Uterus (tissue), 4 donors: ENCODE data around the gene C2orf92. TPM values are rescaled to one million over a fixed set of nuclear protein-coding genes. Genes with fewer than 3 reads are reported as not detected.

ENCODE experiments used
- DNase-seq, 2 donors: peaks; one replicate each; pipeline ENCODE4 v3.0.0-alpha.2; 2019 to 2020
- H3K27ac ChIP-seq, 2 donors: fragments of 200-600 bp; sonication (generic); 1 replicate in 1 of 2; 2 replicates in 1 of 2; pipeline ENCODE4 v1.5.1; 2016 to 2018
- H3K27me3 ChIP-seq, 2 donors: fragments of 200-600 bp; sonication (generic); one replicate each; pipeline ENCODE4 v1.5.1; 2018 to 2019; ENCODE audit warnings: control low read depth in 1 of 2
- H3K36me3 ChIP-seq, 2 donors: fragments of 200-600 bp; sonication (generic); one replicate each; pipeline ENCODE4 v1.5.1; 2019; ENCODE audit warnings: control low read depth in 1 of 2
- H3K4me1 ChIP-seq, 2 donors: fragments of 200-600 bp; sonication (generic); one replicate each; pipeline ENCODE4 v1.5.1; 2018 to 2019; ENCODE audit warnings: control low read depth in 1 of 2
- H3K4me3 ChIP-seq, 2 donors: fragments of 200-600 bp; sonication (generic); 1 replicate in 1 of 2; 2 replicates in 1 of 2; pipeline ENCODE4 v1.5.1; 2018 to 2019; ENCODE audit warnings: mild to moderate bottlenecking in 1 of 2
- H3K9me3 ChIP-seq, 2 donors: fragments of 200-600 bp; sonication (generic); one replicate each; pipeline ENCODE4 v1.5.1; 2019; ENCODE audit warnings: control low read depth in 1 of 2
- CTCF ChIP-seq, 4 experiments: fragments of 200-600 bp in 2 of 4; fragments of 450-650 bp in 2 of 4; sonication (generic) in 2 of 4; IDR thresholded peaks; one replicate each; pipeline ENCODE4 v1.5.1; 2016 to 2019; ENCODE audit warnings: antibody characterized with exemption in 4 of 4, mild to moderate bottlenecking in 2 of 4, moderate library complexity in 1 of 4
- POLR2A ChIP-seq, 2 donors: fragments of 450-650 bp; IDR thresholded peaks; one replicate each; pipeline ENCODE4 v1.6.1; 2016; ENCODE audit warnings: antibody characterized with exemption in 2 of 2, mild to moderate bottlenecking in 1 of 2, moderate library complexity in 1 of 2
- intact Hi-C: fragments of 100-400 bp; cut with DNase I; formaldehyde crosslinking; loops from one replicate; pipeline ENCODE4 v1.15.1; 2023; ENCODE audit warnings: low total_unique reads
- total RNA-seq, 4 donors: library from RNA; depleted of rRNA in 3 of 4; stranded (reverse); fragments of >200 nt in 3 of 4; gene quantifications; one replicate each; pipeline versions ENCODE4 v1.1.0 to v1.2.4, GENCODE V29; 2014 to 2023
- donor health status: DM: yes; HTN: yes; CAD: no.

C2orf92 gene
- total RNA-seq, 4 donors from 2014 or later: 5.4 to 17.9 (median 14.0) TPM

GRCh38 chr2:97724073-97724410 is 54.5 kb downstream of the C2orf92 start:
- DNase-seq: no peak

GRCh38 chr2:97724501-97724900 is 55.0 kb downstream of the C2orf92 start:
- Histone ChIP-seq H3K27me3 (no peaks in the 10 kb centered on the region), H3K27ac (no peak overlapping the region), H3K36me3 (no peaks in the 10 kb centered on the region), H3K9me3 (no peaks in the 10 kb centered on the region), H3K4me1 (no peaks in the 10 kb centered on the region), H3K4me3 (no peak overlapping the region)
- TF ChIP-seq POLR2A (IDR thresholded peaks at IDR 0.05) (no peak), CTCF (IDR thresholded peaks at IDR 0.05) (no peak)
- no peak for DNase-seq
- intact Hi-C loops: no loop called here

More at GRCh38 chr2:97724073-97724410, 54.5 kb downstream of the C2orf92 start:
- no peaks in the 10 kb centered on the region for H3K9me3 ChIP-seq
- intact Hi-C loops: no loop called here
- no peak overlapping the region for H3K4me3 ChIP-seq
- no peaks in the 10 kb centered on the region for H3K4me1 ChIP-seq
- H3K27me3 ChIP-seq: no peaks in the 10 kb centered on the region
- TF ChIP-seq CTCF (IDR thresholded peaks at IDR 0.05) (no peak), POLR2A (IDR thresholded peaks at IDR 0.05) (no peak)
- H3K27ac ChIP-seq: no peak overlapping the region
- H3K36me3 ChIP-seq: no peaks in the 10 kb centered on the region

- Histone ChIP-seq H3K27ac (no peak overlapping the region), H3K36me3 (no peaks in the 10 kb centered on the region), H3K4me1 (no peaks in the 10 kb centered on the region), H3K4me3 (no peak overlapping the region), H3K27me3 (no peaks in the 10 kb centered on the region), H3K9me3 (peaks cover 0 to 1% of the 10 kb centered on the region in 2 donors)
- intact Hi-C loops: no loop called here
- no peak for DNase-seq
- no peak for TF ChIP-seq POLR2A (IDR thresholded peaks at IDR 0.05)
- no peak for TF ChIP-seq CTCF (IDR thresholded peaks at IDR 0.05)
Measured at GRCh38 chr2:97724946-97725688, 55.6 kb downstream of the C2orf92 start.

GRCh38 chr2:97726261-97727064 is 57.0 kb downstream of the C2orf92 start:
- TF ChIP-seq POLR2A (IDR thresholded peaks at IDR 0.05): no peak
- no peak for TF ChIP-seq CTCF (IDR thresholded peaks at IDR 0.05)
- H3K9me3 ChIP-seq: peaks cover 0 to 4% of the 10 kb centered on the region in 2 donors
- H3K4me3 ChIP-seq: no peak overlapping the region
- no peaks in the 10 kb centered on the region for H3K36me3 ChIP-seq
- no peak for DNase-seq
- H3K27me3 ChIP-seq: no peaks in the 10 kb centered on the region
- H3K4me1 ChIP-seq: no peaks in the 10 kb centered on the region
- intact Hi-C loops: no loop called here
- H3K27ac ChIP-seq: no peak overlapping the region

- no peak for TF ChIP-seq POLR2A (IDR thresholded peaks at IDR 0.05)
- no peak for TF ChIP-seq CTCF (IDR thresholded peaks at IDR 0.05)
- intact Hi-C loops: no loop called here
- Histone ChIP-seq H3K27ac (no peak overlapping the region), H3K27me3 (no peaks in the 10 kb centered on the region), H3K4me3 (no peak overlapping the region), H3K36me3 (no peaks in the 10 kb centered on the region), H3K9me3 (peaks cover 0 to 4% of the 10 kb centered on the region in 2 donors), H3K4me1 (no peaks in the 10 kb centered on the region)
- no peak for DNase-seq
Measured at GRCh38 chr2:97727296-97727695, 57.8 kb downstream of the C2orf92 start.
